ENCODE results near the gene ZNF76.

Gene ZNF76

DNA sequence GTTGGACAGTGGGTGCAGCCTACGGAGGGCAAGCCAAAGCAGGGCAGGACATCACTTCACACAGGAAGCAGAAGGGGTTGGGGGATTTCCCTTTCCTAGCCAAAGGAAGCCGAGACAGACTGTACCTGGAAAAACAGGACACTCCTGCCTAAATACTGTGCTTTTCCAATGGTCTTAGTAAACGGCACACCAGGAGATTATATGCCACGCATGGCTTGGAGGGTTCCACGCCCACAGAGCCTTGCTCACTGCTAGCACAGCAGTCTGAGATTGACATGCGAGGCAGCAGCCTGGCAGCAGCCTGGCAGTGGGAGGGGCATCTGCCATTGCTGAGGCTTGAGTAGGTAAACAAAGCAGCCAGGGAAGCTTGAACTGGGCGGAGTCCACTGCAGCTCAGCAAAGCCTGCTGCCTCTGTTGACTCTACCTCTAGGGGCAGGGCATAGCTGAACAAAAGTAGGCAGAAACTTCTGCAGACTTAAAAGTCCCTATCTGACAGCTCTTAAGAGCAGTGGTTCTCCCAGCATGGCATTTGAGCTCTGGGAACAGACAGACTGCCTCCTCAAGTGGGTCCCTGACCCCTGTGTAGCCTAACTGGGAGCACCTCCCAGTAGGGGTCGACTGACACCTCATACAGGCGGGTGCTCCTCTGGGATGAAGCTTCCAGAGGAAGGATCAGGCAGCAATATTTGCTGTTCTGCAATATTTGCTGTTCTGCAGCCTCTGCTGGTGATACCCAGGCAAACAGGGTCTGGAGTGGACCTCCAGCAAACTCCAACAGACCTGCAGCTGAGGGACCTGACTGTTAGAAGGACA, 72.7 kb downstream of the ZNF76 start:
- peak; percentile 30; the same call in 1 of the 2 replicates for TF ChIP-seq CTCF (IDR thresholded peaks at IDR 0.05)

GRCh38 chr6:35341557-35341956, 82.0 kb downstream of the ZNF76 start:
- no peak for TF ChIP-seq CTCF (IDR thresholded peaks at IDR 0.05)

GRCh38 chr6:35342258-35343091, 82.9 kb downstream of the ZNF76 start, which contains the start of gene PPARD:
TSS of gene PPARD (plus strand) at chr6:35342558. CDS start at chr6:35411088, 68,530 bp downstream.
- TF ChIP-seq CTCF (IDR thresholded peaks at IDR 0.05), result peak; percentile 91

DNA sequence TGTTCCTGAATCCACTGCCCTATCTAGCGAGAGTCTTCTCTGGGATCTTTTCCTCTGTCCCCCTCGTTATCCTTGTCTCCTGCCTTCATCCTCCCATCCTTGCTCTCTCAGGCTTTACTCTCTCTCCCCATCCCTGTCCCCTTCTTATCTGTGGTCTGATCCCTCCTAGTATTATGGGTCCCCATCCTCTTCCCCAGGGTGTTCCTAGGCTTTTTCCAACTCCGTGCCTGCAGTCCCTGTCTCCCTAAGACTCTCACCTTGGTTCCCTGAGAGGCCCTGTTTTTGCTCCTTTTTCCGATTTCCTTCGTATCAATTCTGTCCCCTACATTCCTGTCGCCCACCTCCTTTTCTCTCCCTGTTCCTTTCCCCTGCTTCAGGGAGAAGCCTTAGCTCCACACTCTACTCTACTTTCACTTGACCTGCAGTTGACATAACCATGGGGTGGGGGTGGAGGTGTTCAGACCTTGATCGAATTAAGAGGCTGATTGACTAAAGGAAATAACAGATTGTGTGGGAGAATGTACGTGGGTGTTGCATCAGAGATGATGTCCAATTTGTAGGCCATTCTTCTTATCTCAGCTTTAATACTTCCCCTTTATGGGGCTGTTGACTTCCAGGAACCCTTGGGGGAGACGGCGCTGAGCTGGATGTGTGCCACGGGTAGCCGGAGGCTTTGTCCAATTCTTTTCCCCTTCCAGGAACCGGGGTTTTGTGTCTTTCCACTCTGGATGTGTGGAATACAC, 83.7 kb downstream of the ZNF76 start:
- TF ChIP-seq CTCF (IDR thresholded peaks at IDR 0.05), result no peak

DNA sequence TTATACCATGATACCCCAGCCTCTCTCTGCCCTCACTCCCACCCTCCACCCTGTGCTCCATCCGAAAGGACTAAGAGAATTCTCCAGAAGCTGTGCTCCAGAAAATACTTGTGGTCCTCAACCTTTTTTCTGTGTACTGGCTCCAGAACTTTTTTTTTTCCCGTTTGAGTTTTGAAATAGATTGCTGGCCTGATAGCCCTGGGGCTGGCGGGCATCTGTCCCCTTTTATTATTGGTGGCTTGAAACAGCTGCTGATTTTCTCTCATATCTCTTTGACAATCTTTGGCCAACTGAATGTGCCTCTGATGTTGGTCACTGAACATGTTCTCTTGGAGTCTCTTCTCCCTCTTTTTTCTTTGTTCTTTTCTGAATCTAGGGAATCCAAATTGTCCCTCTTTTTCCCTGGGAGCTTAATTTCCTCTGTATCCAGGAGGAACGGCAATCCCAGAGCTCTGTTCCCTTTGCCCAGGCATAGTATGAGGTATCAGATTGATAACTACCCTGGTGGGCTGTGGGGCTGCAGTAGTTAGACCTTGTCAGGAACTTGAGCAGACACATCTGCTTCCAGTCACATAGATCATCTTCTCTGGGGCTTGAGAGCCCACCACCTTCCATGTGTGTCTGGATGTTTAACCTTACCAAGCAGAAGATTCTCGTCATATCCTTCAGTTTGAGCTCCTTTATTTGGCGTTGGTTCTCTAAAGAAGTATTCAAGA, 84.5 kb downstream of the ZNF76 start:
- no peak for TF ChIP-seq CTCF (IDR thresholded peaks at IDR 0.05)
